Stimulated activated CD4-positive, alpha-beta T cell treated with anti-CD3 and anti-CD28 coated beads, Interleukin-15, amount 100 ng/mL, for 48 hours (primary cell): Measurements from ENCODE around the gene SLC35B4.

Source experiments
- DNase-seq, 2 donors: peaks; one replicate each; pipeline ENCODE4 v3.0.0-alpha.2; 2020; ENCODE audit warnings: low read depth in 2 of 2

SLC35B4 gene

GRCh38 chr7:134316539-134317344, at the start of gene SLC35B4:
SLC35B4 (minus strand) TSS chr7:134316930; CDS start chr7:134316751, 179 bp downstream.
- DNase-seq, result peak; percentile 94 to 95

DNA sequence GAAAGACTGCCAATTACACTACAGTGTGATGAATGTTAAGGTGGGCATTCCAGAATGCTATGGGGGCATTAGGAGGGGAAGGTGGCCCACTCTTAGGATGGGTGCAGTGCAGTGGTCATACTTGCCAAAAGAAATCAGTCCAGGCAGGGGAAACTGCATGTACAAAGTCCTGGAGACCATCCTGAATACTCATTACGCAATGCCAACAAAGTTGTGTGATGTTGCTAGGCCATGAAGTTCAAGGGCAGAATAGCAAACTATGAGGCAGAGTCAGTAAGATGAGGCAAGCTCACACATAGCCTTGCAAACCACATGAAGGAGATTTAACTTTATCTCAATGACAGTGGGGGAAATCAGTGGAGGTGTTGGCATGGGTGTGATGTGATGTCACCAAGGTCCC, 49.8 kb upstream of the SLC35B4 start:
- DNase-seq, result no peak

DNA sequence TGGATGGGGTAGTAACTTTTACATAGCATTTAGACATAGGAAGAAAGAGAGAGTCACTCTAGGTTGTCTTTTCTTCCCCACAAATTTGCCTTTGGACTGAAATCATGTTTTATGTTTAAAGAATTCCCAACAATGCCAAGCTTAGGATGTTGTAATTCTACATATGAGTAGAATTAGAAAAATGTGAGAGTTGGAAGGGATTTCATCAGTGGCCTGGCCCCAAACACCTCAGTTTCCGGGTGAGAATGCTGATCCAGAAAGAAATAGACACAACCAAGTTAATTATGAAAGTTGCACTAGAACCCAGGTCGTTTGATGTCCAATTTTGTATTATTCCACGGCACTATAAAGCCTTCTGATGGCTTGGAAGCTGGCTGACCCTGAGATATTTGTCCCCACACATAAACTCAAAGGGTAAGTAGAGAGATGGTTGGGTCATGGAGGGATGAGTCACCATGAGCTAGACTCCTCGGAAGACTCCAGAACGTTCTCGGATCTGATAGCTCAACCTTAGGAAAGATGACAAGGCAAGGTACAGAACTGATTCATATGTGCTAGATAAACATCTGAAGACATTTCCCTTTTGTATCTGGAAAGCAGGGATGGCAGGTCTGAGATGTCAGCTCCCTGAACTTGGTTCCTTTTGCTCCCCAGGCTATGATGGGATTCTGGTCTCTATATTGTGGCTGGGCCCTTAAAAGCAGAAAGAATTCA, 48.8 kb upstream of the SLC35B4 start:
- DNase-seq, result no peak

- no peak for DNase-seq
Measured at GRCh38 chr7:134364619-134365037, 47.9 kb upstream of the SLC35B4 start.

DNA sequence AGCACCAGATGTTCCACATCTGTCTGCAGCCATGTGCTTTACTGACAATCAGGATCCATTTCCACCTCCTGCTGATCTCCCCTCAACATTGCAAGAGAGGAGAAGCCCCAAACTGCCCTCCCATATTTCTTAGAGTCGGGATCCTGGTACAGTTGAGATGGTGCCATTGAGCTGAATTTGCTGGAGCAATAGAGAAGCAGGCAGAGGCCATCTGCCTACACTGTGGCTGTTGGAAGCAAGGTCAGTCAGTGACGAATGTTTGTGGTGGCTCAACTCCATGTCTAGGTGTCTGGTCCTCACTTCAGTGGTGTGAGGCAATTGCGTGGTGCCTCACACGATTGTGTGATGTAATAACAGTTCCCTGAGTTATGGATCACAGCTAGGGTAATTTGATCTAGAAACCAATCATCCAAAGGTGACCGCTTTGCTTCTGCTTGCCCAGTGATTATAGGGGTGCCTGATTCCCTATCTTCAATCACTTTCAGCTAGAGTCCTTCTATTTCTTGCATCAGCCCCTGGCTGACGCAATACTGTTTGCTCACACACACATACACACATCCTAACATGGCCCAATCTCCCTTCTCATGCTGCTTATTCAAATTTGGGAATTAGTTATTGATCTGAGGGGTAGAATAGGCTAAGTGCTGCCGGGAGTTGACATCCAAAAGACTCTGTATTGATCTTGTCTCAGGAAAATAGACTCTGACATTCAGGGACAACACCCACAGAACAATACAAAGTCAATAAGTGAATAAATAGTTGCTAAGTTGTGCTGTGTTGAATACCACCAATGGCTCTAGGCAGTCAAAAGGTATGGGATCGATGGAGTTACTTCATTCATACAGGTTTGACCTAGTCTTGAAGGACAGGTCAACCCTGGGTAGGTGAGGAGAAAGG, 46.1 kb upstream of the SLC35B4 start:
- DNase-seq, result no peak

DNA sequence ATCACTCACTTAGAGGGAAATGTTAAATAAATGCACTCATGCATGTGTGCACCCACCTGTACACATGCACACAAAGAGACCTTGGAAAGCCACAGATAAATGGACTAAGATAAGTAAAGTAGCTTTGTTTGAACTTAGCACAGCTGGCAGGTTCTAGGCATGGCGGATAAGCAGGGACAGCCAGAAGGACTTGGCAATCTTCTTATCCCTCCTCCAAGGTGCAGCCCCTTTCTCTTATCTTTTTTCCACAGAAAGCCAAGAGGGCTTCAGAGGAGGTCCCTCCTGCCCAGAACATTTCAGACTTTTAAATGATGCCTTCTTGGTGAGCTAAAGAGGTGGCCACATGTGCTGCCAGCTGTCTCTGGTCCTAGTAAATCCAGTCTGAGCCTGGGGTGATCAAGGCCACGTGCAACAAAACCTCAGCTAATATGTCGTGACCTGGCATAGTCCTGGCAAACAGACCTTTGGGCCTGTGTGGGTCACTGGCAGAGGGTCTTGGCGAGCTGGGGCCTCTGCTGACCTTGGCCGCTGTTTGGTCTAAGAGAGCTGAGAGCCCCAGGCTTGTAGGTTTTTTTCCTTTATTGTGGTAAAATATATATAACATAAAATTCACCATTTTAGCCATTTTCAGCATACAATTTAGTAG, 43.2 kb upstream of the SLC35B4 start:
- DNase-seq, result no peak

- DNase-seq, result no peak
Measured at GRCh38 chr7:134357486-134357885, 40.8 kb upstream of the SLC35B4 start.

DNA sequence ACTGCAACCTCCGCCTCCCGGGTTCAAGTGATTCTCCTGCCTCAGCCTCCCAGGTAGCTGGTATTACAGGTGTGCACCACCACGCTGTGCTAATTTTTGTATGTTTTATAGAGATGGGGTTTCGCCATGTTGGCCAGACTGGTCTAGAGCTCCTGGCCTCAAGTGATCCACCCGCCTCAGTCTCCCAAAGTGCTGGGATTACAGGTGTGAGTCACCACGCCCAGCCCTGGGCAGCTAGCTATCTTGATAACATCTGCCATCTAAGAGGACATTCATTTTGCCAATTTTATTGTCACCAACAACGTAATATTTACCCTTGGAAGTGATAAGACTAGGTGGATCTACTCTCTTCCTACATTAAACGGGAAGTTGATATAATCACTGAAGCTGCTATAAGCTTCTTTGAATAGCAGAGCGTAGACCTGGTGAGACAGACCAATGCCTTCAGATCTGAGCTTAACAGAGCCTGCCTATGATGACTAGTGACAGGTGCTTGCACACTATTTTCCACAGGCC, 39.7 kb upstream of the SLC35B4 start:
- DNase-seq, result no peak

DNA sequence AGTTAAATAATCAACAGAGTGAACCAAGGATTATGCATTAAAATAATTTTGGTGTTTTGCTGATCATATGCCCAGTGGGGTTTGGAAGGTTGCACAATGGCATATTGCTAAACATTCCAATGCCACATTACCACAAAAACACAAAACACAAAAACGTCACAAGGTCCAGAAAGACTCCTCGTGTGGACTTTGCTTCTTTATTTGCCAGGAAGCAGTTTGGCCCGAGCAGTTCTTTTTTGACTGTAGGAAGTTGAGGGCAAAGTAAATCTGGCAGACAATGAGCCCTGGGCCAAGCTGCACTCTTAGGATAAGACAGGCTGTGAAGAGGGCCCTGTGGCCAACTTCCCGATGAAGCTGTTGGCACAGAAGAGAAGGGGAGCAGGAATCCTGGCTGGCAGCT, 39.2 kb upstream of the SLC35B4 start:
- DNase-seq, result no peak

DNA sequence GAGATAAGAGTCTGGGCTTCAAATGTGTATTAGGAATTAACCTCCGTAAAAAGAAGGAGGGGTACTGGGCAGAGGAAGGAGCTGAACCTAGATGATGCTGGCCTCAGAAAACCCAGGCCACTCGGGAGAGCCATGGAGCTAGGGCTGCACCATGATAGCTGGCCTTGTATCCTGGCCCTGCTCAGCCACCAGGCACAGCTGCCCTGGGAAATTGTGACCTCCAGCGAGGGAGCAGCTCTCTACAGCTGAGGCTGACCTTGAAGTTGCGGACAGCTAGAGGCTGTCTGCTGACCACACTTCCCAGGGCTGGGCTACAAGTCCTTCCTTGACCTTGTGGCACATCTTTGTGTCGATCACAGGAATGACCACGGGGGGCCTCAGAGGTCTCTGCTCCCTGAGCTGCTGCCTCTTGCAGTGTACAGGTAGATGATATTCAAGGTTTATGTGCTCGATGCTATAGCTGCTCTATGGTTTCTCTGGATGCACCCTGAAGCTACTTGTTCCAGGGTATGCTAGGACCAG, 38.3 kb upstream of the SLC35B4 start:
- no peak for DNase-seq

DNA sequence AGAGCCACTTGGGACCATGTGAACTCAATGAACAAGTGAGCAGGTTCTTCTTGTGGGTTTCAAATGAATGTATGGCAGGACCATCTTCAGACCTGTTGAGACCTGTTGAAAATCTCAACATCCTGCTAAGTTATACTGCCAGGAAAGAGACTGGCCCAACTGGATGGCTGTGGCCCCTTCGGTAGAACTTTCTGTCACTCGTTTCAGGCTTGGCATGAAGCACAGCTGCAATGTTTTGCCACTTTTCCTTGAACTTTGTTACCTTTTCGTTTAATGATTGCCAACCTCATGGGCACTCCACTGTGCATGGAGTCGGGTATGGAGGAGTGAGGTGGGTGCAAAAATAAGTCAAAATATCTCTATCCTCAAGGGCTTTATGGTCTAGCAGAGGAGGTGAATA, 36.7 kb upstream of the SLC35B4 start:
- no peak for DNase-seq

GRCh38 chr7:134351424-134351823, 34.7 kb upstream of the SLC35B4 start:
- DNase-seq, result no peak

DNA sequence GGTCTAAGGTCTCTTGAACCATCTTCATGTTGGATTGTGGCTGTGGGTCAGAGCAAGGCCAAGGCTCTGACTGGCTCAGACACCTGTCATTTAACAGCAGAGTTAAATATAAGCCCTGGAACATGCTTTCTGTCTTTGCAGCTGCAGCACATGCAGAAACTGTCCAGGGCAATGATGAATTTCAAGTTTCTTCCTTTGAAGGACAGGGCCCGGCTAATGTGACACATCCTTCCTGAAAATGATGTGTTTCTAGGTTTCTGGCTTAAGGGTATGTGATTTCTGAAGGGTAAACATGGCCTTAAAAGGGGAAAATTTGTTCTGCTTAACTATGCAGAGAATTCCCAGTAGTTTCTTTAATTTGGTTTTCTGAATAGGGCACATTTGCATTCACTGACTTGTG, 34.0 kb upstream of the SLC35B4 start:
- DNase-seq, result no peak

- DNase-seq, result no peak
Measured at GRCh38 chr7:134347567-134347966, 30.8 kb upstream of the SLC35B4 start.

GRCh38 chr7:134343796-134344195, 27.1 kb upstream of the SLC35B4 start:
- DNase-seq, result no peak

DNA sequence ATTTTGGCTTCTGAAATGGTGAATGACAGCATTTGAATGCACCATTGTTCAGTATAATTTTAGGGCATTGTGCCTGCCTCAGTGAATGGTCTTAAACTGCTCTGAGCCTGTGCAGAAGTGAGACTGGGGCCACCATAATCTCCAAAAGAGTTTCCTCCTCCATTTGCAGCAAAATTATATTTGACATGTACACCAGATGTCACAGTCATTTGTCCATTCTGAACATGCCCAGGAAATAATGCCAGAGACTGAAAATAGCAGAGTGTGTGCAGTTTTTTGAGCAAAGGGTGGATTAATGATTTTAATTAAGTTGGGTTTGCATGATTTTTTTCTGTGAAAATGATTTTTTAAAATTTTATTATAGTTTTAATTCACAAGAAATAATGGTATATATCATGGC, 26.4 kb upstream of the SLC35B4 start:
- no peak for DNase-seq

DNA sequence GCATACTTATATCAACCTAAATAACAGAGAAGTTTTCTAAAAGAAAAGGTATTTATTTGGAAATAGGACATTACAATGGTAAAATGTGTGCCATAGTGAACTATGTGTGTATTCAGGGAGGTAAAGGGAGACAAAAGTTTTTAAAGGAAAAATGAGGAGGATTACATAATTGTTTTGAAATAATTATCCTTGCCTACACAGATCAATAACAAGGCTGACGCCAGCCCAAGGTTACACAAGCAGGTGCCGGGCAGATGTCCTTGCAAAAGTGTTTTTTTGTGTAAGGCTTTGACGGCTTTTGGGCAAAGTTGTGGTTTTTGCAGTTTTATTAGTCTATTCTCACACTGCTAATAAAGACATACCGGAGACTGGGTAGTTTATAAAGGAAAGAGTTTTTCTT, 22.7 kb upstream of the SLC35B4 start:
- DNase-seq, result no peak

DNA sequence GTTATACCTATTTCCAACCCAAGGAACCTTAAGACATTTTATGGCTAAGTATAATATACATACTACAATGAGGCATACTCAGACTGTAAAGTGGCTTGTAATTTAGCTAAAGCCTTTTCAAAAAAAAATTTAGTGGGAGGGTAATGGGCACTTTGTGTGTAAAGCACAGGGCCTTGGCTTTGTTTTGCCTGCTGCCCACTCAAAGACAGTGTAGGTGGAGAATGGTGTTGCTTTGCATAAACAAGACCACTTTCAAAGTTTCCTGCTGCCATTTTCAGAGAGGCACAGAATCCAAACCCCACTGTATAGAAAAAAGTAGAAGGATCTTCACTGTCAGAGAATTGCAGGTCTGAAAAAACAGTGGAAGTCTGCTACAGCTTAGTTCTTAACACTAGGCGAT, 21.2 kb upstream of the SLC35B4 start:
- no peak for DNase-seq

DNA sequence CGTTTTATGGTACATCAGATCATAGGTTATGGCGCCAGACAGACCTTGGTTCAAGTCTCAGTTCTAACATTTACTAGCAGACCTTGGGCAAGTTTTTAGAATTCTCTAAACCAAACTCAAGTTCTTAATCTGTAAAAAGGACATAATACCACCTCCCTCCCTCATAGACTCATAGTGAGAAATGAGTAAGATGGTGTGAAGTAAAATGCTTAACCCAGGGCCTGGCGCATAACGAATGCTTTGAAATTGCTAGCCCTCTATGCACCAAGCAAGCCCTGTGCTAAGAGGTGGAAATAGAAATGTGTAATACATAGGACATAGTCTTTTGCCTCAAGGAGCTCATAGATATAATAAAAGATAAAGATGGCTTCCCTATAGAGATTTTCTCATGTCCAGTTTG, 17.7 kb upstream of the SLC35B4 start:
- DNase-seq, result no peak

GRCh38 chr7:134333943-134334342, 17.2 kb upstream of the SLC35B4 start:
- DNase-seq, result no peak

- DNase-seq, result no peak
Measured at GRCh38 chr7:134332892-134333291, 16.2 kb upstream of the SLC35B4 start.
